Gastroesophageal sphincter (tissue), 4 donors: ENCODE results near the gene P2RX1. TPM values are rescaled to one million over a fixed set of nuclear protein-coding genes. Genes with fewer than 3 reads are reported as not detected.

Source experiments
- ATAC-seq: fragments of 150-250 bp; one replicate; pipeline ENCODE4 v1.9.1; 2016; ENCODE audit warnings: mild to moderate bottlenecking, moderate library complexity
- H3K27ac ChIP-seq, 4 donors: fragments of 200-600 bp; sonication (generic) in 3 of 4; 1 replicate in 3 of 4; 2 replicates in 1 of 4; pipeline ENCODE4 v1.5.1; 2016 to 2019
- H3K27me3 ChIP-seq: fragments of 200-600 bp; sonication (generic); one replicate; pipeline ENCODE4 v1.5.1; 2019
- H3K36me3 ChIP-seq, 2 donors: fragments of 200-600 bp; sonication (generic); one replicate each; pipeline ENCODE4 v1.5.1; 2019; ENCODE audit warnings: control low read depth in 1 of 2
- H3K4me1 ChIP-seq, 3 donors: fragments of 200-600 bp; sonication (generic); 1 replicate in 2 of 3; 2 replicates in 1 of 3; pipeline ENCODE4 v1.5.1; 2016 to 2019; ENCODE audit warnings: control low read depth in 2 of 3
- H3K4me3 ChIP-seq, 2 donors: fragments of 200-600 bp; sonication (generic); one replicate each; pipeline ENCODE4 v1.5.1; 2019; ENCODE audit warnings: mild to moderate bottlenecking in 1 of 2, moderate library complexity in 1 of 2
- H3K9me3 ChIP-seq, 3 donors: fragments of 200-600 bp; sonication (generic); one replicate each; pipeline ENCODE4 v1.5.1; 2017 to 2019; ENCODE audit warnings: control low read depth in 2 of 3
- EP300 ChIP-seq: sonication (generic); formaldehyde crosslinking; IDR thresholded peaks from one replicate; pipeline ENCODE4 v1.6.1; 2017; ENCODE audit warnings: antibody characterized with exemption, mild to moderate bottlenecking
- POLR2A ChIP-seq, 2 donors: fragments of 450-650 bp; IDR thresholded peaks; one replicate each; pipeline ENCODE4 v1.6.1; 2017; ENCODE audit warnings: antibody characterized with exemption in 2 of 2, mild to moderate bottlenecking in 2 of 2, moderate library complexity in 1 of 2
- POLR2AphosphoS5 ChIP-seq: sonication (generic); formaldehyde crosslinking; IDR thresholded peaks from one replicate; pipeline ENCODE4 v1.6.1; 2017; ENCODE audit warnings: antibody characterized with exemption
- WGBS, 2 donors: methylation state at CpG; one replicate each; pipeline ENCODE4 v1.1.5; 2018; ENCODE audit warnings: low coverage in 1 of 2; 5-methylcytosine and 5-hydroxymethylcytosine counted together
- total RNA-seq, 4 donors: library from RNA; depleted of rRNA; stranded (reverse); fragments of >200 nt; gene quantifications; one replicate each; pipeline ENCODE4 v1.1.0, GENCODE V29; 2016
- TF ChIP-seq, protein P1 (sequence below), 4 experiments: fragments of 200-600 bp in 2 of 4; fragments of 450-650 bp in 2 of 4; sonication (generic) in 1 of 4; IDR thresholded peaks; one replicate each; pipeline ENCODE4 v1.5.1; 2017 to 2019; ENCODE audit warnings: antibody characterized with exemption in 4 of 4, mild to moderate bottlenecking in 2 of 4, moderate library complexity in 2 of 4

Gene P2RX1
- total RNA-seq, 4 donors from 2014 or later: 1.6 to 11.6 (median 3.2) TPM

DNA sequence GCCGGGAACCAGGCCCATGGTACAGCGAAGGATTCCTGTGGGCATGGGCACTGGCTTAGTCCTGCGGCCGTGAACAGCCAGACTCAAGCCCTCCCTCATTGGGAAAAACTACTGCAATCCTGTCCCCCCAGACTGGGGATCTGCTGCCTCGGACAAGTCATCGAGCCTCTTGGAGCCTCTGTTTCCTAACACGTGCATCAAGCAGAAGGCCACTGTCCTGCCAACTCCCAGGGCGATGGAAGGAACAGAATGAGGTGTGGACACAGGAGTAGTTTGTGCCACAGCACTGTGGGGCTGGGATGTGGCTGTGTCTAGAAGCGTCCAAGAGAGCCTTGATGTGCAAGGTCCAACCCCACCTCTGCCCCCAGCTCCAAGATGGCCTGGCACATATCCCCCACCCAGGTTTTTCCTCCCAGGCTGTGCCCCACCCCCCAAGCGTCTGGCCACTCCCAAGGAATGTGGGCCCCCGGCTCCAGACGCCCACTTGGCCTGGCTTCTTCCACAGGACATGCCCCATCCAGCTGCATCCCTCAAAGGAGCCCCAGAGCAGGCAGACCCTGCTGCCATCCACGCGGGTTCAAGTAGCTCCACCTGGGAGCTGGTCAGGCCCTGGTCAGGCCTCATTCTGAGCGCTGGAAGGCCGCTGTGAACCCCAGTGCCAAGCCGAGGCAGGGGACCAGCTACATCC, 26.8 kb downstream of the P2RX1 start:
- Histone ChIP-seq H3K27ac (peak overlapping the region; percentile 0 to 91 (median 86)), H3K36me3 (peaks cover 0 to 12% of the 10 kb centered on the region in 2 donors), H3K4me3 (no peak overlapping the region), H3K4me1 (peaks cover 0 to 92% (median 50%) of the 10 kb centered on the region in 3 donors), H3K9me3 (no peaks in the 10 kb centered on the region), H3K27me3 (no peaks in the 10 kb centered on the region)
- WGBS, 2 donors: 68% methylated on average over 4 of the region's 17 CpGs; no CpG with 5 or more reads in 1 of the 2 donors
- ATAC-seq: no peak
- no peak for TF ChIP-seq POLR2A (IDR thresholded peaks at IDR 0.05)
- TF ChIP-seq POLR2AphosphoS5: no peak
- TF ChIP-seq, protein P1, sequence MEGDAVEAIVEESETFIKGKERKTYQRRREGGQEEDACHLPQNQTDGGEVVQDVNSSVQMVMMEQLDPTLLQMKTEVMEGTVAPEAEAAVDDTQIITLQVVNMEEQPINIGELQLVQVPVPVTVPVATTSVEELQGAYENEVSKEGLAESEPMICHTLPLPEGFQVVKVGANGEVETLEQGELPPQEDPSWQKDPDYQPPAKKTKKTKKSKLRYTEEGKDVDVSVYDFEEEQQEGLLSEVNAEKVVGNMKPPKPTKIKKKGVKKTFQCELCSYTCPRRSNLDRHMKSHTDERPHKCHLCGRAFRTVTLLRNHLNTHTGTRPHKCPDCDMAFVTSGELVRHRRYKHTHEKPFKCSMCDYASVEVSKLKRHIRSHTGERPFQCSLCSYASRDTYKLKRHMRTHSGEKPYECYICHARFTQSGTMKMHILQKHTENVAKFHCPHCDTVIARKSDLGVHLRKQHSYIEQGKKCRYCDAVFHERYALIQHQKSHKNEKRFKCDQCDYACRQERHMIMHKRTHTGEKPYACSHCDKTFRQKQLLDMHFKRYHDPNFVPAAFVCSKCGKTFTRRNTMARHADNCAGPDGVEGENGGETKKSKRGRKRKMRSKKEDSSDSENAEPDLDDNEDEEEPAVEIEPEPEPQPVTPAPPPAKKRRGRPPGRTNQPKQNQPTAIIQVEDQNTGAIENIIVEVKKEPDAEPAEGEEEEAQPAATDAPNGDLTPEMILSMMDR (IDR thresholded peaks at IDR 0.05): no peak
- TF ChIP-seq EP300: no peak

DNA sequence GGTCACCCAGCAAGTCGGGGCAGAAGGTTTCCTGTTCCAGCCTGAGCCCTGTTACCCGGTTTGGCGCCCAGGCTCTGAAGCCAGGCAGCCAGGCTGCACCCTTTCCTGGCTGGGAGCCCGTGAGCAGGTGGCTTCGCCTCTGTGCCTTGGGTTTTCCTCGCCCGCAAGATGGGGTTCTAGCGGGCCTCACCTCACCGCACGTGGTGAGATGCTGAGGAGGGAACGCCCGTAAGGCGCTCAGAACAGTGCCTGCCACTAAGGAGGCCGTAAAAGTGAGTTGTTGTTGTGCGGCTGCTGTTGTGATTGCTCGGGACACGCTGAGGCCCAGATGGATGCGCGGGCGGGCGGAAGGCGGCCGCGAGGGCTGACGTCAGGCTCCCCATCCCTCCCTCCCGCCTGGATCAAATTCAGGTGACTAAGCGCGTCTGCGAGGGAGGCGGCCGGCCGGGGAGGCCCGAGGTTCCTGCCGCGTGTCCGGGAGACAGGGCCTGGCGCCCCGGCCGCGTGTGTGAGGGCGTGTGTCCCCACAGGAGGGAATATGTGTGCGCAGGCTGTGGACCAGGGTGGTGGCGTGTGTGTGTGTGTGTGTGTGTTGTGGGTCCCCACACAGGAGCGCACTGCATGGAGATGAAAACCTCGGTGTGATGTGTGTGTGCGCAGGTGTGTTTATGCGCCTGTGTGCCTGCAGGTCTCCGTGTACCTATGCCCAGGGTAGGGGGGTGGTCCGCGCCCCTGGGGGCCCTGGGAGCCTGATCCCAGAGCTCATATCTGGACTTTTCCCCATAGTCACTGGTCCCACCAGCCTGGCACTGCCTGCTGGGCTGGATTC, 27.7 kb downstream of the P2RX1 start:
- TF ChIP-seq POLR2A (IDR thresholded peaks at IDR 0.05) (peak in 1 of 2 donors; percentile 28), POLR2AphosphoS5 (peak; percentile 70), EP300 (no peak)
- TF ChIP-seq, protein P1 (IDR thresholded peaks at IDR 0.05): no peak
- Histone ChIP-seq H3K27me3 (no peaks in the 10 kb centered on the region), H3K27ac (peak overlapping the region; percentile 45 to 91 (median 86)), H3K36me3 (peaks cover 0 to 21% of the 10 kb centered on the region in 2 donors), H3K9me3 (no peaks in the 10 kb centered on the region), H3K4me3 (no peak overlapping the region), H3K4me1 (peaks cover 0 to 83% (median 45%) of the 10 kb centered on the region in 3 donors)
- ATAC-seq: peak; percentile 60
- 62% methylated on average over 6 of the region's 50 CpGs; no CpG with 5 or more reads in 1 of the 2 donors for WGBS, 2 donors

GRCh38 chr17:3887804-3888203, 28.5 kb downstream of the P2RX1 start:
- Histone ChIP-seq H3K4me1 (peaks cover 0 to 78% (median 43%) of the 10 kb centered on the region in 3 donors), H3K4me3 (no peak overlapping the region)
- WGBS, 2 donors: 49 to 67% methylated on average over 8 of the region's 9 CpGs

DNA sequence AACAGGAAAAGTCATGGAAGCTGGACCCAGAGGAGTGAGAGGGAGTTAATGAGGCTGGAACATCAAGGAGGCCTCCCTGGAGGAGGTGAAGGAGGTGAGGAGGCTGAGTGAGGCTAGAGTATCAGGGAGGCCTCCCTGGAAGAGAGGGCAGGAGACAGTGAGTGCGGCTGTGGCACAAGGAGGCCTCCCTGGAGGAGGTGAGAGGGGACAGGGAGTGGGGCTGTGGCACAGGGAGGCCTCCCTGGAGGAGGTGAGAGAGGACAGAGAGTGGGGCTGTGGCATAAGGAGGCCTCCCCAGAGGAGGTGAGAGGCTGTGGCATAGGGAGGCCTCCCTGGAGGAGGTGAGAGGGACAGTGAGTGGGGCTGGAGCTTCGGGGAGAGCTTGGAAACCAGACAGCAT, 28.9 kb downstream of the P2RX1 start:
- Histone ChIP-seq H3K4me3 (no peak overlapping the region), H3K9me3 (no peaks in the 10 kb centered on the region), H3K27ac (peak overlapping the region in 3 of 4 donors; percentile 82 to 91 (median 90)), H3K36me3 (peaks cover 0 to 32% of the 10 kb centered on the region in 2 donors), H3K4me1 (peaks cover 0 to 74% (median 43%) of the 10 kb centered on the region in 3 donors), H3K27me3 (no peaks in the 10 kb centered on the region)
- TF ChIP-seq POLR2A (IDR thresholded peaks at IDR 0.05) (no peak), EP300 (no peak)
- ATAC-seq: no peak
- WGBS, 2 donors: 55 to 64% methylated on average over 2 of the region's 2 CpGs

More at GRCh38 chr17:3887804-3888203, 28.5 kb downstream of the P2RX1 start:
- Histone ChIP-seq H3K27ac (peak overlapping the region; percentile 45 to 91 (median 86)), H3K27me3 (no peaks in the 10 kb centered on the region), H3K36me3 (peaks cover 0 to 28% of the 10 kb centered on the region in 2 donors), H3K9me3 (no peaks in the 10 kb centered on the region)
- ATAC-seq: no peak
- no peak for TF ChIP-seq POLR2A (IDR thresholded peaks at IDR 0.05)
- TF ChIP-seq EP300: no peak
- TF ChIP-seq POLR2AphosphoS5: no peak
- TF ChIP-seq, protein P1 (IDR thresholded peaks at IDR 0.05): no peak

DNA sequence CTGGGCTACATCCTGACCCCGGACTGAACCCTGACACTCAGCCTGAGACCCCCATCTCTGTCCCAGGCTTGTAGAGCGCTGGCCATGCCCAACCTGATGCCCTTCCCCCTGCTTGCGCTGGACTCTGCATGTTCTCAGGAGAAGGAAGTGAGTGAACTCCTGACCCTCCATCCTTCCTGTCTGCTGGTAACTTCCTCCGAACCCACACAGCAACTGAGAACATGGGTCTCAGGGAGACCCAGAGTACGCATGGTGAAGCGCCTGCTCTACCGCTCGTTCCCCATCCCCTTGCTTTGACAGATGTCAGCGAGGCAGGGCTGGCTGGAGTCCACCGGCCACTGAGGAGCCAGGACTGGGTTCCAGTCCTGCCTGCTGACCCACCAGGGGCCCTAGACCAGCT, 29.5 kb downstream of the P2RX1 start:
- no peak for ATAC-seq
- Histone ChIP-seq H3K27ac (peak overlapping the region in 3 of 4 donors; percentile 82 to 91 (median 90)), H3K36me3 (peaks cover 0 to 39% of the 10 kb centered on the region in 2 donors), H3K4me3 (no peak overlapping the region), H3K9me3 (no peaks in the 10 kb centered on the region), H3K4me1 (peaks cover 0 to 68% (median 37%) of the 10 kb centered on the region in 3 donors), H3K27me3 (no peaks in the 10 kb centered on the region)
- TF ChIP-seq, protein P1 (IDR thresholded peaks at IDR 0.05): no peak
- no peak for TF ChIP-seq POLR2A (IDR thresholded peaks at IDR 0.05)
- TF ChIP-seq EP300: no peak
- no peak for TF ChIP-seq POLR2AphosphoS5
- WGBS, 2 donors: 80% methylated on average over 1 of the region's 10 CpGs; no CpG with 5 or more reads in 1 of the 2 donors
